ENCODE results near the gene CDC45.

Gene CDC45

GRCh38 chr22:19536564-19536963, 56.8 kb downstream of the CDC45 start:
- H3K27me3 ChIP-seq (replicated peaks; ENCODE audit: control insufficient read depth, insufficient read depth, low read length), result no peaks in the 10 kb centered on the region
- no peak overlapping the region for H3K4me3 ChIP-seq (replicated peaks; ENCODE audit: low read depth, low read length)
- no peak for DNase-seq (ENCODE audit: extremely low read depth, insufficient read length)
- no peak for TF ChIP-seq CTCF (IDR thresholded peaks at IDR 0.05; ENCODE audit: insufficient read depth, low read length, poor library complexity, severe bottlenecking)
- H3K36me3 ChIP-seq (ENCODE audit: control insufficient read depth, insufficient read depth, low read length), result no peaks in the 10 kb centered on the region

DNA sequence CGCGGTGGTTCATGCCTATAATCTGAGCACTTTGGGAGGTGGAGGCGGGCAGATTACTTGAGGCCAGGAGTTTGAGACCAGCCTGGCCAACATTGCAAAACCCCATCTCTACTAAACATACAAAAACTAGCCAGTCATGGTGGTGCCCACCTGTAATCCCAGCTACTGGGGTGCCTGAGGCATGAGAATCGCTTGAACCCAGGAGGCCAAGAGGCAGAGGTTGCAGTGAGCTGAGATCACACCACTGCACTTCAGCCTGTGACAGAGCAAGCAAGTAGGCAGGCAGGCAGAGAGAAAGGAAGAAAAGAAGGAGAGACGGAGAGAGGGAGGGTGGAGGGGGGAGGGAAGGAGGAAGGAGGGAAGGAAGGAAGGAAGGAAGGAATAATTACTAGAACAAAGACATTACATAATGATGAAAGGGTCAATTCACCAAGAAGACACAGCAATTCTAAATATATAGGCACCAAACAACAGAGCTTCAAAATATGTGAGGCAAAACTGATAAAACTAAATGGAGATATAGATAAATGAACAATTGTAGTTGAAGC, 58.3 kb downstream of the CDC45 start:
- no peak for DNase-seq (ENCODE audit: extremely low read depth, insufficient read length)
- H3K36me3 ChIP-seq (ENCODE audit: control insufficient read depth, insufficient read depth, low read length), result no peaks in the 10 kb centered on the region
- H3K4me3 ChIP-seq (replicated peaks; ENCODE audit: low read depth, low read length), result no peak overlapping the region
- TF ChIP-seq CTCF (IDR thresholded peaks at IDR 0.05; ENCODE audit: insufficient read depth, low read length, poor library complexity, severe bottlenecking), result no peak
- H3K27me3 ChIP-seq (replicated peaks; ENCODE audit: control insufficient read depth, insufficient read depth, low read length), result no peaks in the 10 kb centered on the region

GRCh38 chr22:19540394-19540793, 60.7 kb downstream of the CDC45 start:
- DNase-seq (ENCODE audit: extremely low read depth, insufficient read length), result no peak
- H3K4me3 ChIP-seq (replicated peaks; ENCODE audit: low read depth, low read length), result no peak overlapping the region
- TF ChIP-seq CTCF (IDR thresholded peaks at IDR 0.05; ENCODE audit: insufficient read depth, low read length, poor library complexity, severe bottlenecking), result no peak
- no peaks in the 10 kb centered on the region for H3K36me3 ChIP-seq (ENCODE audit: control insufficient read depth, insufficient read depth, low read length)
- no peaks in the 10 kb centered on the region for H3K27me3 ChIP-seq (replicated peaks; ENCODE audit: control insufficient read depth, insufficient read depth, low read length)

DNA sequence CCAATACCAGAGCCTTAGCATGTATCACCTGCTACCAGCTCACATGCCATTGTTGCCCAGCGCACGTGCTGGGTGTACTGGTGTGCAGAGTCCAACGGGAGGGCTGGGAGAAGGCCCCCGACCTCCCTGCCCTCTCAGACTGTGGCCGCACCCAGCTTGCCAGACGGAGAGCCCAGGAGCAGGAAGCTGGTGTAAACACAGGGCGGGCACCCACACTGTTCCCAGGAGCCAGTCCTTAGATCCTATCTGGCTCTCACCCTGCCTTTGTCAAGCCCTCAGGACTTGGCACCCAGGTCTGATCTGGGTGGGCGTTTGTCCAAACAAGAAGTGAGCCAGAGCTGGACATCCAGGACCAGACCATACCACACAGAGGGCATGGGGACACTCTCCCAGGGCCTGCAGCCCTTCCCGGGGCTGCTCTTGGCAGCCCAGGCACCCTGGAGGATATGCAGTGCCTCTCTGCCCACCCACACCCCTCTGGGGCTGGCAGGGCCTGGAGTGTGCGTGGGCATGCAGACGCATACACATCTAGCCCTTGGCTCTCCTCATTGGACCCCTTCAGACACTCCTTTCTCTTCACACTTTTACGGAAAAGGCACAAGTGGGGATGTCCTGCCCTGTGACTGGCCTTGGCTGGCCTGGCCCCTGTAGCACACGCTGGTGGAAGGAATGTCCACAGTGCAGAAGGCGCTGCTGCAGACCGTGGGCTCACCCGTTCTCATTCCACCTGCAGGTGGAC, 64.4 kb downstream of the CDC45 start:
- TF ChIP-seq CTCF (IDR thresholded peaks at IDR 0.05; ENCODE audit: insufficient read depth, low read length, poor library complexity, severe bottlenecking), result no peak
- Histone ChIP-seq H3K27me3 (replicated peaks; ENCODE audit: control insufficient read depth, insufficient read depth, low read length) (no peaks in the 10 kb centered on the region), H3K4me3 (replicated peaks; ENCODE audit: low read depth, low read length) (no peak overlapping the region), H3K36me3 (ENCODE audit: control insufficient read depth, insufficient read depth, low read length) (no peaks in the 10 kb centered on the region)
- no peak for DNase-seq (ENCODE audit: extremely low read depth, insufficient read length)

DNA sequence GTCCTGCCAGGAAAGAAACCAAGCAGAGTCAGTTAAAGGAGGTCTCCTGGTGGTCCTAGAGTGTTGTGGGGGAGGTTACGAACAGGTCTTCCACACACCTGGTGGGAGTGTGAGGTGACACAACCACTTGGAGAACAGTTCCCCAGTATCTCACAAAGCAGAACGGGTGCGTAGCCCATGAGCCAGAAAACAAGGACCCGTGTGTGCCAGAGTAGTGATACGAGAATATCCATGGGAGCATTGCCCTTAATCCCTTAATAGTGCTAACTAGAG, 66.2 kb downstream of the CDC45 start:
- no peak for DNase-seq (ENCODE audit: extremely low read depth, insufficient read length)
- Histone ChIP-seq H3K36me3 (ENCODE audit: control insufficient read depth, insufficient read depth, low read length) (no peaks in the 10 kb centered on the region), H3K4me3 (replicated peaks; ENCODE audit: low read depth, low read length) (no peak overlapping the region), H3K27me3 (replicated peaks; ENCODE audit: control insufficient read depth, insufficient read depth, low read length) (no peaks in the 10 kb centered on the region; the same call in 1 of the 2 replicates)
- TF ChIP-seq CTCF (IDR thresholded peaks at IDR 0.05; ENCODE audit: insufficient read depth, low read length, poor library complexity, severe bottlenecking), result no peak

Measured in GM06990 (cell line).